SK-N-SH treated with all-trans-retinoic acid at 6 μM for 48 hours (cell line): ENCODE measurements around the gene TMEM263.

ENCODE experiments used
- ATAC-seq: fragments of 200-7000 bp; cut with Tn5 transposase; 3 replicates; pipeline ENCODE4 v1.9.1; 2020; ENCODE audit warnings: mild to moderate bottlenecking, moderate library complexity
- ARNTL ChIP-seq: fragments of 450-650 bp; formaldehyde crosslinking; IDR thresholded peaks from 2 replicates; pipeline ENCODE4 v1.5.0; 2020; ENCODE audit warnings: low read depth, mild to moderate bottlenecking, moderate library complexity, borderline replicate concordance
- BACH2 ChIP-seq: fragments of 250-450 bp; sonication (Bioruptor Pico); IDR thresholded peaks from 2 replicates; pipeline ENCODE4 v1.9.0; 2021; ENCODE audit warnings: mild to moderate bottlenecking, borderline replicate concordance
- CREB5 ChIP-seq: fragments of 250-450 bp; sonication (Bioruptor Pico); IDR thresholded peaks from 2 replicates; pipeline ENCODE4 v1.5.1; 2020; ENCODE audit warnings: low read depth, mild to moderate bottlenecking, moderate library complexity
- CSDC2 ChIP-seq: fragments of 250-450 bp; sonication (Bioruptor Pico); IDR thresholded peaks from 2 replicates; pipeline ENCODE4 v1.5.0; 2020; ENCODE audit warnings: mild to moderate bottlenecking, moderate library complexity
- CSRNP3 ChIP-seq: fragments of 250-450 bp; sonication (Bioruptor Pico); IDR thresholded peaks from 2 replicates; pipeline ENCODE4 v1.5.1; 2021; ENCODE audit warnings: mild to moderate bottlenecking, moderate library complexity
- ESRRG ChIP-seq: fragments of 250-450 bp; sonication (Bioruptor Pico); IDR thresholded peaks from 2 replicates; pipeline ENCODE4 v1.6.1; 2021; ENCODE audit warnings: mild to moderate bottlenecking
- GLIS3 ChIP-seq: fragments of 250-450 bp; sonication (Bioruptor Pico); IDR thresholded peaks from 2 replicates; pipeline ENCODE4 v1.5.0; 2020; ENCODE audit warnings: mild to moderate bottlenecking, moderate library complexity
- ISL1 ChIP-seq: fragments of 250-450 bp; sonication (Bioruptor Pico); IDR thresholded peaks from 2 replicates; pipeline ENCODE4 v2.1.2; 2022; ENCODE audit warnings: mild to moderate bottlenecking, moderate library complexity
- OSR1 ChIP-seq: fragments of 250-450 bp; sonication (Bioruptor Pico); IDR thresholded peaks from 2 replicates; pipeline ENCODE4 v1.8.0; 2022; ENCODE audit warnings: moderate library complexity, mild to moderate bottlenecking, inconsistent platforms
- PPARA ChIP-seq: fragments of 250-450 bp; sonication (Bioruptor Pico); IDR thresholded peaks from 2 replicates; pipeline ENCODE4 v1.5.0; 2020; ENCODE audit warnings: mild to moderate bottlenecking, borderline replicate concordance
- RARB ChIP-seq: fragments of 250-450 bp; sonication (Bioruptor Pico); IDR thresholded peaks from 2 replicates; pipeline ENCODE4 v1.8.0; 2021; ENCODE audit warnings: mild to moderate bottlenecking, moderate library complexity
- SNAI2 ChIP-seq: fragments of 250-450 bp; sonication (Bioruptor Pico); IDR thresholded peaks from 2 replicates; pipeline ENCODE4 v1.5.0; 2020; ENCODE audit warnings: mild to moderate bottlenecking, moderate library complexity
- TCF4 ChIP-seq: fragments of 250-450 bp; sonication (Bioruptor Pico); IDR thresholded peaks from 2 replicates; pipeline ENCODE4 v1.8.0; 2021; ENCODE audit warnings: mild to moderate bottlenecking, moderate library complexity, borderline replicate concordance
- TOX ChIP-seq: fragments of 250-450 bp; sonication (Bioruptor Pico); IDR thresholded peaks from 2 replicates; pipeline ENCODE4 v1.8.0; 2021; ENCODE audit warnings: mild to moderate bottlenecking, moderate library complexity, borderline replicate concordance
- ZC3H10 ChIP-seq: fragments of 250-450 bp; sonication (Bioruptor Pico); IDR thresholded peaks from 2 replicates; pipeline ENCODE4 v1.5.1; 2021; ENCODE audit warnings: mild to moderate bottlenecking, moderate library complexity
- ZFP3 ChIP-seq: fragments of 250-450 bp; sonication (Bioruptor Pico); IDR thresholded peaks from 2 replicates; pipeline ENCODE4 v1.5.0; 2020; ENCODE audit warnings: mild to moderate bottlenecking, moderate library complexity
- ZFP30 ChIP-seq: fragments of 450-650 bp; formaldehyde crosslinking; IDR thresholded peaks from 2 replicates; pipeline ENCODE4 v1.5.0; 2022; ENCODE audit warnings: mild to moderate bottlenecking, moderate library complexity
- ZNF565 ChIP-seq: fragments of 450-650 bp; formaldehyde crosslinking; conservative IDR thresholded peaks from 2 replicates; pipeline ENCODE4 v1.5.0; 2020; ENCODE audit warnings: low read depth, mild to moderate bottlenecking, moderate library complexity
- ZNF70 ChIP-seq: fragments of 450-650 bp; formaldehyde crosslinking; IDR thresholded peaks from 2 replicates; pipeline ENCODE4 v1.5.0; 2020; ENCODE audit warnings: mild to moderate bottlenecking, moderate library complexity
- TF ChIP-seq, protein P1 (sequence below): fragments of 250-450 bp; sonication (Bioruptor Pico); IDR thresholded peaks from 2 replicates; pipeline ENCODE4 v1.8.0; 2020; ENCODE audit warnings: mild to moderate bottlenecking, moderate library complexity, borderline replicate concordance
- TF ChIP-seq, protein P2 (sequence below): fragments of 250-450 bp; sonication (Bioruptor Pico); IDR thresholded peaks from 2 replicates; pipeline ENCODE4 v1.5.0; 2020; ENCODE audit warnings: mild to moderate bottlenecking, moderate library complexity

The TMEM263 gene

DNA sequence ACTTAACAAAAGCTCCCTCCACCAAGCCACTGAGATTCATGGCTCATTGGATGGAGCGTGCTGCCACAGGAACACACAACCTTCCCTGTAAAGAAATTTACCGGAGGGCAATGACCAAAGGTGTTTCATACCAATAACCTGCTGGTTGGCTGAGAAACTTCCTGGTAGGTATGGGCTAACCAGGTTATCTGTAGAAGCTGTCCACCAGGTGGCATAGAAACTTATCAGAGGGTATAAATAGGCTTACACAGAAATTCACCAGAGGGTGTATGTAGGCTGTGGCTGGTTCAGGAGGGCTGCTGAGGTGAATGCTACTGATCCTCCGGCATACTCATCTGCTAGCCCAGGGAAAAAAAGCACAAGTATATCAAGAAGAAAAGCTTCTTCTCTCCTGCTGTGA is 58.3 kb downstream of the TMEM263 start:
- TF ChIP-seq BACH2 (CRISPR knock-in tag) = no peak
- no peak for TF ChIP-seq ARNTL (CRISPR knock-in tag)
- no peak for TF ChIP-seq GLIS3 (CRISPR knock-in tag)
- TF ChIP-seq ISL1 = no peak
- no peak for TF ChIP-seq ESRRG (CRISPR knock-in tag)
- TF ChIP-seq ZNF70 (CRISPR knock-in tag) = no peak
- TF ChIP-seq TOX = no peak
- TF ChIP-seq, protein P1, sequence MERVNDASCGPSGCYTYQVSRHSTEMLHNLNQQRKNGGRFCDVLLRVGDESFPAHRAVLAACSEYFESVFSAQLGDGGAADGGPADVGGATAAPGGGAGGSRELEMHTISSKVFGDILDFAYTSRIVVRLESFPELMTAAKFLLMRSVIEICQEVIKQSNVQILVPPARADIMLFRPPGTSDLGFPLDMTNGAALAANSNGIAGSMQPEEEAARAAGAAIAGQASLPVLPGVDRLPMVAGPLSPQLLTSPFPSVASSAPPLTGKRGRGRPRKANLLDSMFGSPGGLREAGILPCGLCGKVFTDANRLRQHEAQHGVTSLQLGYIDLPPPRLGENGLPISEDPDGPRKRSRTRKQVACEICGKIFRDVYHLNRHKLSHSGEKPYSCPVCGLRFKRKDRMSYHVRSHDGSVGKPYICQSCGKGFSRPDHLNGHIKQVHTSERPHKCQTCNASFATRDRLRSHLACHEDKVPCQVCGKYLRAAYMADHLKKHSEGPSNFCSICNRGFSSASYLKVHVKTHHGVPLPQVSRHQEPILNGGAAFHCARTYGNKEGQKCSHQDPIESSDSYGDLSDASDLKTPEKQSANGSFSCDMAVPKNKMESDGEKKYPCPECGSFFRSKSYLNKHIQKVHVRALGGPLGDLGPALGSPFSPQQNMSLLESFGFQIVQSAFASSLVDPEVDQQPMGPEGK (CRISPR knock-in tag) = no peak
- no peak for TF ChIP-seq CSDC2 (CRISPR knock-in tag)
- no peak for TF ChIP-seq CREB5 (CRISPR knock-in tag)
- TF ChIP-seq, protein P2, sequence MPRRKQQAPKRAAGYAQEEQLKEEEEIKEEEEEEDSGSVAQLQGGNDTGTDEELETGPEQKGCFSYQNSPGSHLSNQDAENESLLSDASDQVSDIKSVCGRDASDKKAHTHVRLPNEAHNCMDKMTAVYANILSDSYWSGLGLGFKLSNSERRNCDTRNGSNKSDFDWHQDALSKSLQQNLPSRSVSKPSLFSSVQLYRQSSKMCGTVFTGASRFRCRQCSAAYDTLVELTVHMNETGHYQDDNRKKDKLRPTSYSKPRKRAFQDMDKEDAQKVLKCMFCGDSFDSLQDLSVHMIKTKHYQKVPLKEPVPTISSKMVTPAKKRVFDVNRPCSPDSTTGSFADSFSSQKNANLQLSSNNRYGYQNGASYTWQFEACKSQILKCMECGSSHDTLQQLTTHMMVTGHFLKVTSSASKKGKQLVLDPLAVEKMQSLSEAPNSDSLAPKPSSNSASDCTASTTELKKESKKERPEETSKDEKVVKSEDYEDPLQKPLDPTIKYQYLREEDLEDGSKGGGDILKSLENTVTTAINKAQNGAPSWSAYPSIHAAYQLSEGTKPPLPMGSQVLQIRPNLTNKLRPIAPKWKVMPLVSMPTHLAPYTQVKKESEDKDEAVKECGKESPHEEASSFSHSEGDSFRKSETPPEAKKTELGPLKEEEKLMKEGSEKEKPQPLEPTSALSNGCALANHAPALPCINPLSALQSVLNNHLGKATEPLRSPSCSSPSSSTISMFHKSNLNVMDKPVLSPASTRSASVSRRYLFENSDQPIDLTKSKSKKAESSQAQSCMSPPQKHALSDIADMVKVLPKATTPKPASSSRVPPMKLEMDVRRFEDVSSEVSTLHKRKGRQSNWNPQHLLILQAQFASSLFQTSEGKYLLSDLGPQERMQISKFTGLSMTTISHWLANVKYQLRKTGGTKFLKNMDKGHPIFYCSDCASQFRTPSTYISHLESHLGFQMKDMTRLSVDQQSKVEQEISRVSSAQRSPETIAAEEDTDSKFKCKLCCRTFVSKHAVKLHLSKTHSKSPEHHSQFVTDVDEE = no peak
- no peak for TF ChIP-seq RARB (CRISPR knock-in tag)
- no peak for TF ChIP-seq ZFP30 (CRISPR knock-in tag)
- TF ChIP-seq ZFP3 = no peak
- no peak for TF ChIP-seq CSRNP3 (CRISPR knock-in tag)
- no peak for TF ChIP-seq ZC3H10 (CRISPR knock-in tag)
- no peak for TF ChIP-seq SNAI2 (CRISPR knock-in tag)
- TF ChIP-seq PPARA = no peak
- no peak for TF ChIP-seq OSR1 (CRISPR knock-in tag)

DNA sequence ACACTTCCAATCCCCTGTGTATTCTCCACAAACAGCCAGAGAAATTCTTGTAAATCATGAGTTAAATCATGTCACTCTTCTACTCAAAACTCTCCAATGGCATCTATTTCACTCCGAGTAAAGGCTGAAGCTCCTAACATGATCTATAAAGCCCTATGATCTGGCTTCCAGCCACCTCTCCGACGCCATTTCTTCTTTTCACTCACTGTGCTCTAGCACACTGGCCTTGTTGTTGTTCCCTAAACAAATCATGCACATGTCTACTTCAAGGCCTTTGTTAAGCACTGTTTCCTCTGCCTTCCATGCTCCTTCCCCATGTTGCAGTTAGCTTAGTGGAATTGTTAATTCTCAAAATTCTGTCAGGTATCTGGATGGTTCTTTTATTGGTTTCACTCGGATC is 61.3 kb downstream of the TMEM263 start:
- ATAC-seq = no peak
- TF ChIP-seq ZFP30 (CRISPR knock-in tag) (no peak), ZNF70 (CRISPR knock-in tag) (no peak), ZFP3 (no peak), ARNTL (CRISPR knock-in tag) (no peak), ZNF565 (CRISPR knock-in tag) (no peak)

More for the DNA sequence above, 58.3 kb downstream of the TMEM263 start:
- ATAC-seq = no peak

- TF ChIP-seq ESRRG (CRISPR knock-in tag) (no peak), ZC3H10 (CRISPR knock-in tag) (no peak), ZNF565 (CRISPR knock-in tag) (no peak), ZFP3 (no peak), ZNF70 (CRISPR knock-in tag) (no peak), SNAI2 (CRISPR knock-in tag) (no peak), TCF4 (CRISPR knock-in tag) (no peak), ARNTL (CRISPR knock-in tag) (no peak), CSDC2 (CRISPR knock-in tag) (no peak), OSR1 (CRISPR knock-in tag) (no peak), CREB5 (CRISPR knock-in tag) (no peak), RARB (CRISPR knock-in tag) (no peak), BACH2 (CRISPR knock-in tag) (no peak)
- no peak for ATAC-seq
Measured at GRCh38 chr12:107019546-107019945, 63.8 kb downstream of the TMEM263 start.
